Fibroblast of villous mesenchyme (primary cell): Measurements from ENCODE around the gene TANGO6. TPM values are rescaled to one million over a fixed set of nuclear protein-coding genes. Genes with fewer than 3 reads are reported as not detected.

Experiments
- DNase-seq: peaks from one replicate; pipeline ENCODE4 v3.0.0-alpha.2; 2010; ENCODE audit warnings: low read depth
- H3K4me3 ChIP-seq: 2 replicates; pipeline ENCODE4 v1.5.1; 2011; ENCODE audit warnings: low read depth, mild to moderate bottlenecking, low read length
- CTCF ChIP-seq: IDR thresholded peaks from 2 replicates; pipeline ENCODE4 v1.5.1; 2012; ENCODE audit warnings: low read depth, mild to moderate bottlenecking, low read length; ENCODE audit not compliant: insufficient read depth
- total RNA-seq: library from RNA; depleted of rRNA; stranded (reverse); fragments of >200 nt; gene quantifications from 2 replicates; pipeline ENCODE4 v1.2.3, GENCODE V29; 2012

The TANGO6 gene
- total RNA-seq, 1 donor, result 37.1 TPM

GRCh38 chr16:69085032-69085695 is 241.8 kb downstream of the TANGO6 start:
- H3K4me3 ChIP-seq, result no peak overlapping the region
- DNase-seq, result no peak
- no peak for TF ChIP-seq CTCF

GRCh38 chr16:69087161-69087581 is 243.8 kb downstream of the TANGO6 start:
- no peak overlapping the region for H3K4me3 ChIP-seq
- DNase-seq, result no peak
- TF ChIP-seq CTCF, result no peak

GRCh38 chr16:69088684-69089083 is 245.4 kb downstream of the TANGO6 start:
- no peak overlapping the region for H3K4me3 ChIP-seq
- no peak for TF ChIP-seq CTCF
- no peak for DNase-seq

- no peak overlapping the region for H3K4me3 ChIP-seq
- no peak for TF ChIP-seq CTCF
- no peak for DNase-seq
Measured at GRCh38 chr16:69089091-69089910, 246.0 kb downstream of the TANGO6 start.

GRCh38 chr16:69093974-69094373 is 250.6 kb downstream of the TANGO6 start:
- TF ChIP-seq CTCF, result no peak
- no peak overlapping the region for H3K4me3 ChIP-seq
- no peak for DNase-seq

GRCh38 chr16:69094501-69094900 is 251.2 kb downstream of the TANGO6 start:
- no peak overlapping the region for H3K4me3 ChIP-seq
- DNase-seq, result no peak
- no peak for TF ChIP-seq CTCF

- no peak overlapping the region for H3K4me3 ChIP-seq
- DNase-seq, result no peak
- no peak for TF ChIP-seq CTCF
Measured at GRCh38 chr16:69095193-69095592, 251.9 kb downstream of the TANGO6 start.
